ENCODE results near the gene ZXDC.

The ZXDC gene

GRCh38 chr3:126434931-126435411 lies 40.7 kb downstream of the ZXDC start:
- POLR2A ChIA-PET: no interaction called here
- CTCF ChIA-PET: no interaction called here

GRCh38 chr3:126434264-126434590 lies 41.5 kb downstream of the ZXDC start:
- no peak overlapping the region for H3K4me3 ChIP-seq (ENCODE audit: low read depth, low read length)
- no peak for DNase-seq (ENCODE audit: low read depth, low spot score)
- POLR2A ChIA-PET: no interaction called here
- CTCF ChIA-PET: no interaction called here
- TF ChIP-seq CTCF (IDR thresholded peaks at IDR 0.05; ENCODE audit: insufficient read depth, low read length, missing control alignments): no peak

More at GRCh38 chr3:126434931-126435411, 40.7 kb downstream of the ZXDC start:
- no peak overlapping the region for H3K4me3 ChIP-seq (ENCODE audit: low read depth, low read length)
- DNase-seq (ENCODE audit: low read depth, low spot score): no peak
- TF ChIP-seq CTCF (IDR thresholded peaks at IDR 0.05; ENCODE audit: insufficient read depth, low read length, missing control alignments): no peak

GRCh38 chr3:126433496-126434263 lies 42.0 kb downstream of the ZXDC start:
- H3K4me3 ChIP-seq (ENCODE audit: low read depth, low read length): no peak overlapping the region
- ChIA-PET CTCF (no interaction called here), POLR2A (no interaction called here)
- no peak for TF ChIP-seq CTCF (IDR thresholded peaks at IDR 0.05; ENCODE audit: insufficient read depth, low read length, missing control alignments)
- DNase-seq (ENCODE audit: low read depth, low spot score): no peak

GRCh38 chr3:126433105-126433430 lies 42.6 kb downstream of the ZXDC start:
- TF ChIP-seq CTCF (IDR thresholded peaks at IDR 0.05; ENCODE audit: insufficient read depth, low read length, missing control alignments): no peak
- POLR2A ChIA-PET: no interaction called here

GRCh38 chr3:126432361-126433104 lies 43.2 kb downstream of the ZXDC start:
- POLR2A ChIA-PET: no interaction called here
- H3K4me3 ChIP-seq (ENCODE audit: low read depth, low read length): no peak overlapping the region
- DNase-seq (ENCODE audit: low read depth, low spot score): no peak
- no peak for TF ChIP-seq CTCF (IDR thresholded peaks at IDR 0.05; ENCODE audit: insufficient read depth, low read length, missing control alignments)
- CTCF ChIA-PET: interaction anchor here (0.7 kb wide), 1 partner anchor 9 kb away, joined by 3 read pairs; no protein-coding TSS in a partner anchor

More at GRCh38 chr3:126433105-126433430, 42.6 kb downstream of the ZXDC start:
- CTCF ChIA-PET: no interaction called here
- DNase-seq (ENCODE audit: low read depth, low spot score): no peak
- H3K4me3 ChIP-seq (ENCODE audit: low read depth, low read length): no peak overlapping the region

- no peak overlapping the region for H3K4me3 ChIP-seq (ENCODE audit: low read depth, low read length)
- POLR2A ChIA-PET: no interaction called here
- CTCF ChIA-PET: interaction anchor here (1.5 kb wide), 1 partner anchor 186 kb away, joined by 3 read pairs; no protein-coding TSS in a partner anchor
- no peak for DNase-seq (ENCODE audit: low read depth, low spot score)
- TF ChIP-seq CTCF (IDR thresholded peaks at IDR 0.05; ENCODE audit: insufficient read depth, low read length, missing control alignments): no peak
These were observed 44.6 kb downstream of the ZXDC start for GRCh38 chr3:126431103-126431534.

Measured in AG04449 (cell line).